Osteocyte (in vitro differentiated cells): ENCODE data around the gene HIVEP3. TPM values are rescaled to one million over a fixed set of nuclear protein-coding genes. Genes with fewer than 3 reads are reported as not detected.

Experiments used
- DNase-seq: peaks from one replicate; pipeline ENCODE4 v3.0.0; 2021; ENCODE audit warnings: mixed read lengths; ENCODE audit not compliant: unreplicated experiment; ENCODE audit errors: extremely low spot score
- H3K27ac Mint-ChIP-seq: one replicate; pipeline ENCODE4 v1.8.0; 2021; ENCODE audit warnings: mild to moderate bottlenecking, mixed read lengths; ENCODE audit not compliant: unreplicated experiment
- H3K27me3 Mint-ChIP-seq: one replicate; pipeline ENCODE4 v1.8.0; 2021; ENCODE audit warnings: mixed read lengths; ENCODE audit not compliant: unreplicated experiment
- H3K36me3 Mint-ChIP-seq: one replicate; pipeline ENCODE4 v1.8.0; 2021; ENCODE audit warnings: mixed read lengths; ENCODE audit not compliant: unreplicated experiment
- H3K4me1 Mint-ChIP-seq: one replicate; pipeline ENCODE4 v1.8.0; 2021; ENCODE audit warnings: mixed read lengths; ENCODE audit not compliant: unreplicated experiment
- H3K4me3 Mint-ChIP-seq: one replicate; pipeline ENCODE4 v1.8.0; 2021; ENCODE audit warnings: mild to moderate bottlenecking, moderate library complexity, mixed read lengths; ENCODE audit not compliant: unreplicated experiment
- H3K9me3 Mint-ChIP-seq: one replicate; pipeline ENCODE4 v1.8.0; 2021; ENCODE audit warnings: mixed read lengths; ENCODE audit not compliant: unreplicated experiment
- total RNA-seq: library from RNA; stranded (reverse); gene quantifications from 2 replicates; pipeline ENCODE4 v1.2.1, GENCODE V29; 2021
- TF ChIP-seq, protein P1 (sequence below): fragments of 200-600 bp; sonication (generic); IDR thresholded peaks from 2 replicates; pipeline ENCODE4 v1.5.0; 2021; ENCODE audit warnings: antibody characterized with exemption, mild to moderate bottlenecking, moderate library complexity

HIVEP3 gene
- total RNA-seq, 1 donor from 2014 or later: 0.97 TPM

DNA sequence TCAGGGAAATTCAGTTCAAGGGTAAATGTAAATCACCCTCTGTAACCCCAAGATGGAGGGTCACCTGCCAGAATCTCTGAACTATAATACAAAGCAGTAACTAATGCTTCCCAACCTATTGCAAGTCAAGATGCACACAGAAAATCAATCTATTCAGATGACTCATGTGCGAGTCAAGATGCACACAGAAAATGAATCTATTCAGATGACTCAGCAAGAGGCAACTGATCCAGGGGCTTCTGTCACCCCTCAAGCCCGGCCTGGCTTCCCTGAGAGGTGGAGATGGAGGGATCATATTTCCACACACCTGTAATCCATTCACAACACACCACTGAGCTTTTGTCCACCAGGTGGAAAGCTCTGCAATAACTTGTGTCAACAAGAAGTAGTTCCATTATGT lies 17.4 kb upstream of the HIVEP3 start:
- Mint-ChIP-seq H3K27ac (no peak overlapping the region), H3K27me3 (peaks cover 53% of the 10 kb centered on the region), H3K4me3 (no peak overlapping the region), H3K4me1 (no peaks in the 10 kb centered on the region), H3K36me3 (no peaks in the 10 kb centered on the region), H3K9me3 (peaks cover 11% of the 10 kb centered on the region)
- DNase-seq: no peak
- TF ChIP-seq, protein P1, sequence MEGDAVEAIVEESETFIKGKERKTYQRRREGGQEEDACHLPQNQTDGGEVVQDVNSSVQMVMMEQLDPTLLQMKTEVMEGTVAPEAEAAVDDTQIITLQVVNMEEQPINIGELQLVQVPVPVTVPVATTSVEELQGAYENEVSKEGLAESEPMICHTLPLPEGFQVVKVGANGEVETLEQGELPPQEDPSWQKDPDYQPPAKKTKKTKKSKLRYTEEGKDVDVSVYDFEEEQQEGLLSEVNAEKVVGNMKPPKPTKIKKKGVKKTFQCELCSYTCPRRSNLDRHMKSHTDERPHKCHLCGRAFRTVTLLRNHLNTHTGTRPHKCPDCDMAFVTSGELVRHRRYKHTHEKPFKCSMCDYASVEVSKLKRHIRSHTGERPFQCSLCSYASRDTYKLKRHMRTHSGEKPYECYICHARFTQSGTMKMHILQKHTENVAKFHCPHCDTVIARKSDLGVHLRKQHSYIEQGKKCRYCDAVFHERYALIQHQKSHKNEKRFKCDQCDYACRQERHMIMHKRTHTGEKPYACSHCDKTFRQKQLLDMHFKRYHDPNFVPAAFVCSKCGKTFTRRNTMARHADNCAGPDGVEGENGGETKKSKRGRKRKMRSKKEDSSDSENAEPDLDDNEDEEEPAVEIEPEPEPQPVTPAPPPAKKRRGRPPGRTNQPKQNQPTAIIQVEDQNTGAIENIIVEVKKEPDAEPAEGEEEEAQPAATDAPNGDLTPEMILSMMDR: no peak

DNA sequence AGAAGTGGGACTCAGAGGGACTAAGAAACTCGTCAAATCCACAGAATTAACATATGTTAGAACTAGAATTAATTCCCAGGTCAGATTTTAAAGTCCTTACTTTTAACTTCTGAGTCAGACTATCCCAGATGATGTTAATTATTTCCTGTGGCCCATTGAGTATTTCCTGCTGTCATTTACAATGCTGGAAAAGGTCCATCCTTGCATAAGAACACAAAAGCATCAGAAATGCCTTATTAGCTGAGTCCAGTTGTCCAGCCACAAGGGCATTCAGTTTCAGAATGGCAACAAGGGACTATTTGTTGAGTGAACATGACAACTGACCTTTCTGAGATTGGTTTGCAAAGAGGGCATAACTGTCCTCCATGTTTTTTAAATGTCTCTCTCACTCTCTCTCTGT lies 16.5 kb upstream of the HIVEP3 start:
- H3K4me3 Mint-ChIP-seq: no peak overlapping the region
- H3K27me3 Mint-ChIP-seq: peaks cover 53% of the 10 kb centered on the region
- H3K9me3 Mint-ChIP-seq: peaks cover 11% of the 10 kb centered on the region
- TF ChIP-seq, protein P1: no peak
- H3K36me3 Mint-ChIP-seq: no peaks in the 10 kb centered on the region
- no peak for DNase-seq
- no peak overlapping the region for H3K27ac Mint-ChIP-seq
- no peaks in the 10 kb centered on the region for H3K4me1 Mint-ChIP-seq

GRCh38 chr1:41933106-41933505 lies 14.4 kb upstream of the HIVEP3 start:
- Mint-ChIP-seq H3K27me3 (peaks cover 58% of the 10 kb centered on the region), H3K27ac (no peak overlapping the region), H3K4me1 (no peaks in the 10 kb centered on the region), H3K36me3 (no peaks in the 10 kb centered on the region), H3K9me3 (peaks cover 11% of the 10 kb centered on the region), H3K4me3 (no peak overlapping the region)
- DNase-seq: no peak
- TF ChIP-seq, protein P1: no peak

GRCh38 chr1:41931578-41931977 lies 12.9 kb upstream of the HIVEP3 start:
- H3K4me3 Mint-ChIP-seq: no peak overlapping the region
- H3K27me3 Mint-ChIP-seq: peaks cover 62% of the 10 kb centered on the region
- no peaks in the 10 kb centered on the region for H3K4me1 Mint-ChIP-seq
- peaks cover 11% of the 10 kb centered on the region for H3K9me3 Mint-ChIP-seq
- no peak overlapping the region for H3K27ac Mint-ChIP-seq
- TF ChIP-seq, protein P1: no peak
- no peak for DNase-seq
- no peaks in the 10 kb centered on the region for H3K36me3 Mint-ChIP-seq

GRCh38 chr1:41927118-41927517 lies 8.4 kb upstream of the HIVEP3 start:
- Mint-ChIP-seq H3K27me3 (peaks cover 42% of the 10 kb centered on the region), H3K9me3 (peaks cover 5% of the 10 kb centered on the region), H3K27ac (no peak overlapping the region), H3K4me3 (no peak overlapping the region), H3K36me3 (no peaks in the 10 kb centered on the region), H3K4me1 (no peaks in the 10 kb centered on the region)
- no peak for DNase-seq
- TF ChIP-seq, protein P1: no peak
